Naive thymus-derived CD4-positive, alpha-beta T cell (primary cell): ENCODE results near the gene ANKS6. TPM values are rescaled to one million over a fixed set of nuclear protein-coding genes. Genes with fewer than 3 reads are reported as not detected.
A peak's percentile ranks its signal among the peaks of the same experiment; 100 is the strongest.

Experiments used
- ATAC-seq: fragments of 150-1000 bp; cut with Tn5 transposase; 2 replicates; pipeline ENCODE4 v1.10.0; 2021; ENCODE audit warnings: mild to moderate bottlenecking, moderate library complexity
- CTCF ChIA-PET: fragments of 350-600 bp; sonication (Branson Sonifier 250); formaldehyde crosslinking; loops from one replicate; lab custom pipeline; 2021; ENCODE audit warnings: antibody characterized with exemption; lab: Charles Lee
- POLR2A ChIA-PET: fragments of 350-600 bp; sonication (Branson Sonifier 250); formaldehyde crosslinking; loops from one replicate; lab custom pipeline; 2021; ENCODE audit warnings: antibody characterized with exemption, inconsistent platforms; lab: Charles Lee
- DNase-seq, 9 donors: peaks; one replicate each; pipeline versions ENCODE4 v3.0.0 to v3.0.0-alpha.2; 2020 to 2022; ENCODE audit warnings: mixed read lengths in 1 of 9
- H3K27ac ChIP-seq: one replicate; pipeline ENCODE4 v1.7.0; 2013; ENCODE audit warnings: mild to moderate bottlenecking, low read depth, low read length, moderate library complexity
- H3K27me3 ChIP-seq, 2 donors: one replicate each; pipeline ENCODE4 v1.7.0; 2013; ENCODE audit warnings: low read length in 2 of 2, mild to moderate bottlenecking in 2 of 2, moderate library complexity in 2 of 2; ENCODE audit not compliant: control insufficient read depth in 2 of 2, insufficient read depth in 2 of 2
- H3K36me3 ChIP-seq, 3 experiments: 1 replicate in 2 of 3; 2 replicates in 1 of 3; pipeline ENCODE4 v1.7.0; 2013; ENCODE audit warnings: low read length in 3 of 3, mild to moderate bottlenecking in 3 of 3, moderate library complexity in 1 of 3; ENCODE audit not compliant: insufficient read depth in 3 of 3, control insufficient read depth in 2 of 3
- H3K4me1 ChIP-seq, 2 donors: one replicate each; pipeline ENCODE4 v1.7.0; 2013; ENCODE audit warnings: low read length in 2 of 2, mild to moderate bottlenecking in 2 of 2, moderate library complexity in 1 of 2; ENCODE audit not compliant: control insufficient read depth in 2 of 2, insufficient read depth in 2 of 2
- H3K4me3 ChIP-seq: 2 replicates; pipeline ENCODE4 v1.7.0; 2013; ENCODE audit warnings: mild to moderate bottlenecking, low read length
- H3K9me3 ChIP-seq, 3 experiments: 1 replicate in 2 of 3; 2 replicates in 1 of 3; pipeline ENCODE4 v1.7.0; 2013; ENCODE audit warnings: low read length in 3 of 3; ENCODE audit not compliant: control insufficient read depth in 2 of 3
- H3K27ac Mint-ChIP-seq, 9 donors: one replicate each; pipeline ENCODE4 v1.8.0; 2020 to 2022; ENCODE audit warnings: mixed read lengths in 9 of 9, mild to moderate bottlenecking in 8 of 9, moderate library complexity in 5 of 9, inconsistent platforms in 2 of 9
- H3K27me3 Mint-ChIP-seq, 5 donors: one replicate each; pipeline ENCODE4 v1.8.0; 2021 to 2022; ENCODE audit warnings: mixed read lengths in 5 of 5, mild to moderate bottlenecking in 1 of 5
- H3K36me3 Mint-ChIP-seq, 5 donors: one replicate each; pipeline ENCODE4 v1.8.0; 2020 to 2022; ENCODE audit warnings: mixed read lengths in 5 of 5, mild to moderate bottlenecking in 3 of 5, inconsistent platforms in 1 of 5
- H3K4me1 Mint-ChIP-seq, 7 donors: one replicate each; pipeline ENCODE4 v1.8.0; 2020 to 2022; ENCODE audit warnings: mixed read lengths in 7 of 7, mild to moderate bottlenecking in 3 of 7, inconsistent platforms in 1 of 7
- H3K4me3 Mint-ChIP-seq, 10 donors: one replicate each; pipeline ENCODE4 v1.8.0; 2020 to 2022; ENCODE audit warnings: mild to moderate bottlenecking in 10 of 10, mixed read lengths in 10 of 10, moderate library complexity in 6 of 10, inconsistent platforms in 2 of 10
- H3K9me3 Mint-ChIP-seq, 11 donors: one replicate each; pipeline ENCODE4 v1.8.0; 2020 to 2022; ENCODE audit warnings: mixed read lengths in 11 of 11, mild to moderate bottlenecking in 4 of 11, inconsistent platforms in 1 of 11, moderate library complexity in 1 of 11
- intact Hi-C, 2 donors: fragments of 100-400 bp; cut with micrococcal nuclease; formaldehyde crosslinking; loops; one replicate each; pipeline ENCODE4 v1.15.1; 2023
- polyA plus RNA-seq, 2 donors: library from polyadenylated mRNA; unstranded; fragments of 300-500 nt; fragmentation: Illumina TruSeq; gene quantifications; one replicate each; pipeline ENCODE4 v1.2.3, GENCODE V29; 2021
- total RNA-seq, 6 experiments: library from RNA in 5 of 6; stranded (reverse) in 5 of 6; gene quantifications; 1 replicate in 5 of 6; 2 replicates in 1 of 6; pipeline ENCODE4 v1.2.3 and lab custom pipeline; 2021 to 2026

ANKS6 gene
- total and polyA plus RNA-seq, 7 experiments from 2014 or later = 5.0 to 18.4 (median 12.2) TPM

DNA sequence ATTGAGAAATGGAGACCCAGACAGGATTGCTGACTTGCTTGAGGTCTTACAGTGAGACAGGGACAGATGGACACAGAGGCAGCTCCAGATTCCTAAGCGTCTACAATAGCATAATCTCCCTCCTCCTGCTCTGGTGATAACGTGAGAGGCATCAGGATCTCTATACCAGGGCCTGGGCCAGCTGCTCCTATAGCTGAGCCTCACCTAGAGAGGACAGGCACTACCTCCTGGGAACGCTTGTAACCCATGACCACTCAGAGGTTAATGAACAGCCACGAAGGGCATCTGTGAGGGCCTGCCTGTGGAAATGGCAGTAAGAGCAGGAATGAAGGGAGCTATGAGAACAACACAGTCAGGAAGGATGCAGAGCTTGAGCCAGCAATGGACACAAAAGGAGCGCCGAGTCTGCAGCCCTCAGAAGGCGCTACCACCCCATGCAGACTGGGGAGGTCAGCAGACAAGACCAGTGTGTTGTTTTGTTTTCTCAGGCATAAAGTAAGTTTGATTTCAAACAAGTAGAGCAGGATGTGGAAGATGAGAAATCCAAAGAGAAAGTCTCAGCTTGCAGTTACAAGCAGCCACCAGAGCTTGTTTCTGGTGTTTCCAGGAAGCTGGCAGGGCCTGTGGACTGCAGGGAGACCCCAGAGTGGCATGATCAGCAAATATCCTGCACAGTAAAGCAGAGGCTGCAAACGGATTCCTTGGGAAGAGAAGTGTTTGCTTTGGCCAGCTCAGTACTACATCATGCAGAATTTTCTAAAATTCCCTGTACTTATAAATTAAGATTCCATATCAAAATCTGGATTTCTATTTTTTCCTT is 17.4 kb downstream of the ANKS6 start:
- Histone ChIP-seq H3K4me1 (no peaks in the 10 kb centered on the region), H3K9me3 (no peaks in the 10 kb centered on the region), H3K4me3 (no peak overlapping the region), H3K27me3 (no peaks in the 10 kb centered on the region), H3K36me3 (peaks cover 0 to 25% (median 5%) of the 10 kb centered on the region in 3 experiments), H3K27ac (no peak overlapping the region)
- Mint-ChIP-seq H3K27ac (no peak overlapping the region), H3K4me3 (no peak overlapping the region), H3K9me3 (no peaks in the 10 kb centered on the region), H3K36me3 (peaks cover 0 to 48% (median 8%) of the 10 kb centered on the region in 5 donors), H3K27me3 (no peaks in the 10 kb centered on the region), H3K4me1 (peaks cover 0 to 7% (median 0%) of the 10 kb centered on the region in 7 donors)
- ChIA-PET POLR2A (no interaction called here), CTCF (interaction anchor here (1.0 kb wide), 1 partner anchor 447 kb away, joined by 4 read pairs; no protein-coding TSS in a partner anchor)
- intact Hi-C loops = no loop called here
- no peak for ATAC-seq
- DNase-seq = peak in 1 of 9 donors; percentile 18

DNA sequence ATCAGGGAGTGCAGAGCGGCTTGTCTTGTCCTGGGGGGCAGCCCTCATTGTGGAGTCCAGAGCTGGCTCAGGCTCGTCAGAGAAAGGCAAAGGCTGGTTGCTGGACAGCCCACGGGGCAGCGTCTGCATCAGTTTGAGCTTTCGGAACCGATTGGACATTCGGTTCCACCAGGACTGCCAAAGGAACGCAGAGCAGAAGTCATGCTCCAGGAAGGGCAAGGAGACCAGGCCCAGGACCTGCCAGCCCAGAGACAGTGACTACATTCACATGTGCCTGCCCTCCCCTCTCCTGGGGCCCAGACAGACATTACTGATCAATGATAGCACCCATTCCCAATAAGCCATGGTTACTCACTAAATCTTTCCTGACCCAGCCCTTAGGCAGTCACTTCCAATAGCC is 18.1 kb downstream of the ANKS6 start:
- intact Hi-C loops = no loop called here
- CTCF ChIA-PET = interaction anchor here (1.0 kb wide), 1 partner anchor 446 kb away, joined by 4 read pairs; no protein-coding TSS in a partner anchor

DNA sequence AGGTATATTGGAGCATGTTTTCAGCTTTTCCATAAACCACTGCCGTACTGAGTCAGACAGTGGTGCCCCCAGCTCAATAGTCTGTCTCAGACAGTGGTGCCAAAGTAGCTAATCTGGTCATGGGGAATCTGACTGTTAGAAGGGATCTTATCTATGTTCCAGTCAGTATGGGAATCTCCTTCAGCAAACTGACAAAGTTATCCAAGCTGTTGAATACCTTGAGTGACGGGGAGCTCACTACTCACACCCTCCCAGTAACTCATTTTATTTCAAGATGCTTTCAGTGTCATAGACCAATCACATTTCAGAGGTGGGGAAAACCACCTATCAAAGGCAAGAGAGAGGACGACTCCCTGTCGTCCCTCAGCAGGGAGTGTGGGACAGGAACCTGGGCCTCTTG is 18.7 kb downstream of the ANKS6 start:
- H3K4me1 ChIP-seq = no peaks in the 10 kb centered on the region
- intact Hi-C loops = no loop called here
- peaks cover 0 to 53% (median 20%) of the 10 kb centered on the region in 5 donors for H3K36me3 Mint-ChIP-seq
- no peak overlapping the region for H3K4me3 Mint-ChIP-seq
- H3K9me3 Mint-ChIP-seq = no peaks in the 10 kb centered on the region
- CTCF ChIA-PET = interaction anchor here (0.6 to 1.0 kb wide), 2 partner anchors 9 to 446 kb away, joined by 3 to 4 read pairs; no protein-coding TSS in a partner anchor
- peaks cover 0 to 30% (median 4%) of the 10 kb centered on the region in 3 experiments for H3K36me3 ChIP-seq
- H3K27me3 ChIP-seq = no peaks in the 10 kb centered on the region
- peaks cover 0 to 7% (median 0%) of the 10 kb centered on the region in 7 donors for H3K4me1 Mint-ChIP-seq
- H3K27ac Mint-ChIP-seq = no peak overlapping the region
- DNase-seq (peak in 1 of 9 donors; percentile 3), ATAC-seq (no peak)
- no peaks in the 10 kb centered on the region for H3K27me3 Mint-ChIP-seq
- no peak overlapping the region for H3K4me3 ChIP-seq
- H3K9me3 ChIP-seq = no peaks in the 10 kb centered on the region
- POLR2A ChIA-PET = no interaction called here
- H3K27ac ChIP-seq = no peak overlapping the region

More for the DNA sequence above, 18.1 kb downstream of the ANKS6 start:
- no peak for ATAC-seq
- Histone ChIP-seq H3K4me1 (no peaks in the 10 kb centered on the region), H3K27me3 (no peaks in the 10 kb centered on the region), H3K27ac (no peak overlapping the region), H3K4me3 (no peak overlapping the region), H3K36me3 (peaks cover 0 to 26% (median 4%) of the 10 kb centered on the region in 3 experiments), H3K9me3 (no peaks in the 10 kb centered on the region)
- peaks cover 0 to 53% (median 14%) of the 10 kb centered on the region in 5 donors for H3K36me3 Mint-ChIP-seq
- POLR2A ChIA-PET = no interaction called here
- no peaks in the 10 kb centered on the region for H3K27me3 Mint-ChIP-seq
- H3K4me3 Mint-ChIP-seq = no peak overlapping the region
- peaks cover 0 to 7% (median 0%) of the 10 kb centered on the region in 7 donors for H3K4me1 Mint-ChIP-seq
- DNase-seq = no peak
- no peak overlapping the region for H3K27ac Mint-ChIP-seq
- H3K9me3 Mint-ChIP-seq = no peaks in the 10 kb centered on the region

DNA sequence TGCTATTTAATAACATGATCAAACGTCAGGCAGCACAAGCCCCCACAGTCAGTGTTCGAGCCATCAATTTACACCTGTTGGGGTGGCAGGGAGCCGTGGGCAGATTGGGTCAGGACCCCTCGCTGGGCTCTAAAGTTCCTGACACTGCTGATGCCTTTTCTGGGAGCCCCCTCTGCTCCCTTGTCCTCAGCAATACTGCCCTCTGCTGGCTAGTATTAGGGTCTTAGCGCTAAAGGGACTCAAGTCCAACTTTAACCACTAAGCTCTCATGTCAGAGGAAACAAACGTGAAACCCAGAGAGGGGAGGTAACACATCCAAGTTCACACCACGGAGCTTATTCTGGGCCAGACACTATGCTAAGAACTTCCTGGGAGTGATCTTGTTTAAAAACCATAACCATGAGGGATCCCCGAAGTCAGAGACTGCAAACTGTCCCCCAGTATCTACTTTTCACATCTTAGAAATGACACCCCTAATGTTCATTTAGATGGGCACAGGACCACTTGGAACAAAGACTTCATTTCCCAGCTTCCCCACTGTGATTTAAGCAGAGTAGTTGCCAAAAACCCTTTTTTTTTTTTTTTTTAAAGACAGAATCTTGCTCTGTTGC is 20.4 kb downstream of the ANKS6 start:
- peak in 5 of 9 donors; percentile 9 to 31 (median 24) for DNase-seq
- POLR2A ChIA-PET = no interaction called here

DNA sequence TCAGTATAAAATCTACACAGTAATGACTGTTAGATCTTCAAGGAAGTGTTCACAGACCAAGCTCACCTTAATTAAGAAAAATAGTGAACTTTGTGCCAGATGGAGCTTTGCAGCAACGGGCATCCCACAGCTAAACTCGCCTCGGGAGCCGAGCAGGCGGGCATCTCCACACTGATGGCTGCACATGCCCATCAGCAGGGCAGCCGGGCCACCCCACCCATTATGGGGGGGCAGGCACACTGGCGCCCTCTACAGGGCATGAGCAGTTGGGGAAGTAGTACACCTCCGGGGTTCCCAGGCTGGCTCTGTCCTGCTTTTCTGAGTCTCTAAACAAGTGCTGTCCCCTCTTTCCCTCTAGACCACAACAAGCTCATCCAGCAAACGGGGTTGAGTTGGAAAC is 21.6 kb downstream of the ANKS6 start:
- POLR2A ChIA-PET = no interaction called here
- Histone ChIP-seq H3K36me3 (peaks cover 0 to 42% (median 0%) of the 10 kb centered on the region in 3 experiments), H3K4me1 (no peaks in the 10 kb centered on the region), H3K27ac (no peak overlapping the region), H3K9me3 (no peaks in the 10 kb centered on the region), H3K4me3 (no peak overlapping the region), H3K27me3 (no peaks in the 10 kb centered on the region)
- intact Hi-C loops = no loop called here
- Mint-ChIP-seq H3K27ac (no peak overlapping the region), H3K36me3 (peaks cover 0 to 60% (median 39%) of the 10 kb centered on the region in 5 donors), H3K4me3 (no peak overlapping the region), H3K9me3 (no peaks in the 10 kb centered on the region), H3K4me1 (peaks cover 0 to 7% (median 0%) of the 10 kb centered on the region in 7 donors), H3K27me3 (no peaks in the 10 kb centered on the region)
- peak; percentile 67 for ATAC-seq
- CTCF ChIA-PET = interaction anchor here (0.6 to 1.9 kb wide), 7 partner anchors 14 to 1023 kb away, joined by 3 to 6 read pairs (median 4); no protein-coding TSS in a partner anchor
- DNase-seq = peak in 4 of 9 donors; percentile 9 to 29 (median 21)

More for the DNA sequence above, 20.4 kb downstream of the ANKS6 start:
- Mint-ChIP-seq H3K9me3 (no peaks in the 10 kb centered on the region), H3K4me3 (no peak overlapping the region), H3K27ac (no peak overlapping the region), H3K36me3 (peaks cover 0 to 53% (median 29%) of the 10 kb centered on the region in 5 donors), H3K4me1 (peaks cover 0 to 7% (median 0%) of the 10 kb centered on the region in 7 donors), H3K27me3 (no peaks in the 10 kb centered on the region)
- peak; percentile 53 for ATAC-seq
- CTCF ChIA-PET = interaction anchor here (0.6 to 1.3 kb wide), 6 partner anchors 9 to 851 kb away, joined by 3 to 7 read pairs (median 4); no protein-coding TSS in a partner anchor
- peaks cover 0 to 35% (median 0%) of the 10 kb centered on the region in 3 experiments for H3K36me3 ChIP-seq
- intact Hi-C loops = loop anchor here in 1 of 2 donors (1.0 kb wide), 1 partner anchor 461 kb away; no protein-coding TSS in a partner anchor
- no peaks in the 10 kb centered on the region for H3K27me3 ChIP-seq
- H3K4me1 ChIP-seq = no peaks in the 10 kb centered on the region
- H3K4me3 ChIP-seq = no peak overlapping the region
- no peak overlapping the region for H3K27ac ChIP-seq
- no peaks in the 10 kb centered on the region for H3K9me3 ChIP-seq

DNA sequence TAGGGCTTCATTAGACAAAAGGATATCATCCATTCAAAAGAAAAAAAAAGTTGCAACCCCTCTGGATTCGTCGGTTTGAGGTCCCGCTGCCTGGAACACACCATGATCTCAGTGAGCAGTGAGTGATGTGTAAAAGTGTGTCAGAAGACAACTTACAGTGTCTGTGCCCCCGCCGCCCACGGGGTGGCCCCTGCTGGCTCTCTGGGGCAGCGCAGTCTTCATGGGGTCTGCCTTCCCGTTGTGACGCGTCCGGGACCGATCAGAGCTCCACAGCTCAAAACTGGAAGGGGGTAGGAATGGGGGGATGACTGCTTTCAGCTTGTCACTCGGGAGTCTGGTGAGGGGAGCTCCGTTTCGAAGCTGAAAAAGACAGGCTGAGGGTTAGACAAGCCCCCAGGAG is 22.6 kb downstream of the ANKS6 start:
- H3K27me3 ChIP-seq = no peaks in the 10 kb centered on the region
- no peaks in the 10 kb centered on the region for H3K4me1 ChIP-seq
- Mint-ChIP-seq H3K4me3 (no peak overlapping the region), H3K4me1 (peaks cover 0 to 7% (median 0%) of the 10 kb centered on the region in 7 donors), H3K36me3 (peaks cover 0 to 62% (median 46%) of the 10 kb centered on the region in 5 donors), H3K9me3 (no peaks in the 10 kb centered on the region), H3K27ac (no peak overlapping the region), H3K27me3 (no peaks in the 10 kb centered on the region)
- peak in 1 of 9 donors; percentile 6 for DNase-seq
- CTCF ChIA-PET = interaction anchor here (1.9 kb wide), 1 partner anchor 19 kb away, joined by 6 read pairs; no protein-coding TSS in a partner anchor
- peaks cover 0 to 43% (median 0%) of the 10 kb centered on the region in 3 experiments for H3K36me3 ChIP-seq
- POLR2A ChIA-PET = no interaction called here
- H3K27ac ChIP-seq = no peak overlapping the region
- no peak overlapping the region for H3K4me3 ChIP-seq
- ATAC-seq = no peak
- intact Hi-C loops = no loop called here
- H3K9me3 ChIP-seq = no peaks in the 10 kb centered on the region
